ENCODE results near the gene FHL1. TPM values are rescaled to one million over a fixed set of nuclear protein-coding genes. Genes with fewer than 3 reads are reported as not detected.

The FHL1 gene
- total RNA-seq, 3 donors from 2014 or later, result 7.0 to 13.1 (median 8.8) TPM

- Mint-ChIP-seq H3K36me3 (ENCODE audit: insufficient read depth) (no peaks in the 10 kb centered on the region), H3K4me3 (no peak overlapping the region), H3K27me3 (ENCODE audit: low read depth) (no peaks in the 10 kb centered on the region), H3K4me1 (ENCODE audit: low read depth) (peaks cover 30% of the 10 kb centered on the region), H3K9me3 (no peaks in the 10 kb centered on the region)
- DNase-seq (no peak), ATAC-seq (no peak)
These were observed 55.6 kb downstream of the FHL1 start for GRCh38 chrX:136202889-136203288.

GRCh38 chrX:136203438-136203837, 56.1 kb downstream of the FHL1 start:
- Mint-ChIP-seq H3K4me1 (ENCODE audit: low read depth) (peaks cover 30% of the 10 kb centered on the region), H3K27me3 (ENCODE audit: low read depth) (no peaks in the 10 kb centered on the region), H3K9me3 (no peaks in the 10 kb centered on the region), H3K36me3 (ENCODE audit: insufficient read depth) (no peaks in the 10 kb centered on the region), H3K4me3 (no peak overlapping the region)
- ATAC-seq (peak; percentile 79 to 86), DNase-seq (no peak)

DNA sequence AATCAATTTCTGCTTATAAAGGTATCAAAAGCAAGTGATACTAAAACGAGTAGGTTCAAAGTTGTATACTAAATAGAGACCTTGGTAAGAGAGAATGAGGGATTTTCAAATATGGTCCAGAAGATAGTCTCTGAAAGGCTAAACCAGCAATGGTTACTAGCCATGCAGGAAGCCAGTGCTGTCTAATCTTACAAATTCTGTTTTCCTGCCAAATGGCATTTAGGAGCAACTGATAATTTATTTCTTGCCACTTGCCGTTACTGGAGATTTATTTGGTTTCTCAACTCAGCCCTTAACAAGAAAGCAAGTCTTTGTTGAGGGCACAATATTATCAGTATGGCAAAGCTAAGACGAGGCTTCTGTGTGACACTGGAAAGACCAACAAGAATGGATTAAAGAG, 56.6 kb downstream of the FHL1 start:
- Mint-ChIP-seq H3K4me3 (no peak overlapping the region), H3K9me3 (no peaks in the 10 kb centered on the region), H3K36me3 (ENCODE audit: insufficient read depth) (no peaks in the 10 kb centered on the region), H3K4me1 (ENCODE audit: low read depth) (peaks cover 30% of the 10 kb centered on the region), H3K27me3 (ENCODE audit: low read depth) (no peaks in the 10 kb centered on the region)
- no peak for DNase-seq
- no peak for ATAC-seq

DNA sequence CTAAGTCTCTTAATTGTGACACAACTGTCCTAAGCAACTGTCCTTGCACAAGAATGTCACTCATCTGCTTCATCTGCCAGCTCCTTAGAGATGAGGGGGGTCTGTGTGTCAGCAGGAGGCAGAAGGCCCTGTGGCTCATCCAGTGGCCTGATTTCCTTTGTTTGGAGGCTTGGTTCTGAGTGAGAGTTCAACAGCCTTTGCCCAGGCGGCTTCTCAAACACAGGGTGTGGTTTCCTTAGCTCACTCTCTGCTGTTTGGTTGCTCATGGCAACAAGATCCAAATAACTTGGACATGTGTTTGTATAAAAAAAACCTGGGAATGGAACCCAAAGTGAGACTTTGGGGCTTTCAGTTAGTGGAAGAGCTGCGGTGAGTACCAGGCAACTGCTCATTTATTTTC, 57.2 kb downstream of the FHL1 start:
- H3K4me1 Mint-ChIP-seq (ENCODE audit: low read depth), result peaks cover 30% of the 10 kb centered on the region
- no peaks in the 10 kb centered on the region for H3K27me3 Mint-ChIP-seq (ENCODE audit: low read depth)
- no peaks in the 10 kb centered on the region for H3K9me3 Mint-ChIP-seq
- DNase-seq (no peak), ATAC-seq (no peak)
- H3K36me3 Mint-ChIP-seq (ENCODE audit: insufficient read depth), result no peaks in the 10 kb centered on the region
- H3K4me3 Mint-ChIP-seq, result no peak overlapping the region

- Mint-ChIP-seq H3K9me3 (no peaks in the 10 kb centered on the region), H3K4me3 (no peak overlapping the region), H3K27me3 (ENCODE audit: low read depth) (no peaks in the 10 kb centered on the region), H3K36me3 (ENCODE audit: insufficient read depth) (peaks cover 2% of the 10 kb centered on the region), H3K4me1 (ENCODE audit: low read depth) (peaks cover 30% of the 10 kb centered on the region)
- ATAC-seq (no peak), DNase-seq (no peak)
These were observed 58.6 kb downstream of the FHL1 start for GRCh38 chrX:136205882-136206380.

DNA sequence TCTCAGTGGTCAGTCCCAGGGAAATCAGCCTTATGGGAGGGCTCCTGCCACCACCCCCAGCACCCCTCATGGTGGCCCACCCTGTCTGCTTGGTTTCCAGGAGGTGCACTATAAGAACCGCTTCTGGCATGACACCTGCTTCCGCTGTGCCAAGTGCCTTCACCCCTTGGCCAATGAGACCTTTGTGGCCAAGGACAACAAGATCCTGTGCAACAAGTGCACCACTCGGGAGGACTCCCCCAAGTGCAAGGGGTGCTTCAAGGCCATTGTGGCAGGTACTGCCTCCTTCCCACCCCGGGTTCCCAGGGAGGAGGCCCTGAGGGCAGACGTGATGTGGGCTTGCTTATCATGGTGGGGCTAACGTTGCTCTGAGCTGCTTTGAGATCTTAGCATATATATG, 59.6 kb downstream of the FHL1 start:
- peaks cover 2% of the 10 kb centered on the region for H3K36me3 Mint-ChIP-seq (ENCODE audit: insufficient read depth)
- peaks cover 30% of the 10 kb centered on the region for H3K4me1 Mint-ChIP-seq (ENCODE audit: low read depth)
- H3K9me3 Mint-ChIP-seq, result no peaks in the 10 kb centered on the region
- no peak overlapping the region for H3K4me3 Mint-ChIP-seq
- ATAC-seq (no peak), DNase-seq (no peak)
- no peaks in the 10 kb centered on the region for H3K27me3 Mint-ChIP-seq (ENCODE audit: low read depth)

GRCh38 chrX:136207546-136207945, 60.2 kb downstream of the FHL1 start:
- Mint-ChIP-seq H3K27me3 (ENCODE audit: low read depth) (no peaks in the 10 kb centered on the region), H3K4me1 (ENCODE audit: low read depth) (peaks cover 30% of the 10 kb centered on the region), H3K4me3 (no peak overlapping the region), H3K36me3 (ENCODE audit: insufficient read depth) (peaks cover 2% of the 10 kb centered on the region), H3K9me3 (no peaks in the 10 kb centered on the region)
- ATAC-seq (no peak), DNase-seq (no peak)

- peaks cover 2% of the 10 kb centered on the region for H3K36me3 Mint-ChIP-seq (ENCODE audit: insufficient read depth)
- H3K4me3 Mint-ChIP-seq, result no peak overlapping the region
- H3K4me1 Mint-ChIP-seq (ENCODE audit: low read depth), result peaks cover 17% of the 10 kb centered on the region
- peak; percentile 21 for DNase-seq
- no peaks in the 10 kb centered on the region for H3K27me3 Mint-ChIP-seq (ENCODE audit: low read depth)
- peak in 1 of 2 donors; percentile 32 for ATAC-seq
- H3K9me3 Mint-ChIP-seq, result no peaks in the 10 kb centered on the region
These were observed 61.8 kb downstream of the FHL1 start for GRCh38 chrX:136209016-136209738.

- H3K4me1 Mint-ChIP-seq (ENCODE audit: low read depth), result peaks cover 11% of the 10 kb centered on the region
These were observed 62.4 kb downstream of the FHL1 start for GRCh38 chrX:136209751-136210150.

DNA sequence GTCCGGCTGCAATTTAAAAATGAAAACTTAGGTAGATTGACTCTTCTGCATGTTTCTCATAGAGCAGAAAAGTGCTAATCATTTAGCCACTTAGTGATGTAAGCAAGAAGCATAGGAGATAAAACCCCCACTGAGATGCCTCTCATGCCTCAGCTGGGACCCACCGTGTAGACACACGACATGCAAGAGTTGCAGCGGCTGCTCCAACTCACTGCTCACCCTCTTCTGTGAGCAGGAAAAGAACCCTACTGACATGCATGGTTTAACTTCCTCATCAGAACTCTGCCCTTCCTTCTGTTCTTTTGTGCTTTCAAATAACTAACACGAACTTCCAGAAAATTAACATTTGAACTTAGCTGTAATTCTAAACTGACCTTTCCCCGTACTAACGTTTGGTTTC, 62.9 kb downstream of the FHL1 start:
- DNase-seq, result no peak
- Mint-ChIP-seq H3K4me1 (ENCODE audit: low read depth) (peaks cover 6% of the 10 kb centered on the region), H3K36me3 (ENCODE audit: insufficient read depth) (peaks cover 2% of the 10 kb centered on the region), H3K9me3 (no peaks in the 10 kb centered on the region), H3K4me3 (no peak overlapping the region), H3K27me3 (ENCODE audit: low read depth) (no peaks in the 10 kb centered on the region)
- ATAC-seq, result no peak

More at GRCh38 chrX:136209751-136210150, 62.4 kb downstream of the FHL1 start:
- Mint-ChIP-seq H3K4me3 (no peak overlapping the region), H3K27me3 (ENCODE audit: low read depth) (no peaks in the 10 kb centered on the region), H3K9me3 (no peaks in the 10 kb centered on the region), H3K36me3 (ENCODE audit: insufficient read depth) (peaks cover 2% of the 10 kb centered on the region)
- DNase-seq (no peak), ATAC-seq (no peak)

DNA sequence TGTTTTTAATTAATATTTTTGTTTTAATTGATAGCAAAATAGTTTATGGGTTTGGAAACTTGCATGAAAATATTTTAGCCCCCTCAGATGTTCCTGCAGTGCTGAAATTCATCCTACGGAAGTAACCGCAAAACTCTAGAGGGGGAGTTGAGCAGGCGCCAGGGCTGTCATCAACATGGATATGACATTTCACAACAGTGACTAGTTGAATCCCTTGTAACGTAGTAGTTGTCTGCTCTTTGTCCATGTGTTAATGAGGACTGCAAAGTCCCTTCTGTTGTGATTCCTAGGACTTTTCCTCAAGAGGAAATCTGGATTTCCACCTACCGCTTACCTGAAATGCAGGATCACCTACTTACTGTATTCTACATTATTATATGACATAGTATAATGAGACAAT, 63.5 kb downstream of the FHL1 start:
- Mint-ChIP-seq H3K4me1 (ENCODE audit: low read depth) (peaks cover 3% of the 10 kb centered on the region), H3K36me3 (ENCODE audit: insufficient read depth) (peaks cover 2% of the 10 kb centered on the region), H3K9me3 (no peaks in the 10 kb centered on the region), H3K27me3 (ENCODE audit: low read depth) (no peaks in the 10 kb centered on the region), H3K4me3 (no peak overlapping the region)
- ATAC-seq (no peak), DNase-seq (no peak)

DNA sequence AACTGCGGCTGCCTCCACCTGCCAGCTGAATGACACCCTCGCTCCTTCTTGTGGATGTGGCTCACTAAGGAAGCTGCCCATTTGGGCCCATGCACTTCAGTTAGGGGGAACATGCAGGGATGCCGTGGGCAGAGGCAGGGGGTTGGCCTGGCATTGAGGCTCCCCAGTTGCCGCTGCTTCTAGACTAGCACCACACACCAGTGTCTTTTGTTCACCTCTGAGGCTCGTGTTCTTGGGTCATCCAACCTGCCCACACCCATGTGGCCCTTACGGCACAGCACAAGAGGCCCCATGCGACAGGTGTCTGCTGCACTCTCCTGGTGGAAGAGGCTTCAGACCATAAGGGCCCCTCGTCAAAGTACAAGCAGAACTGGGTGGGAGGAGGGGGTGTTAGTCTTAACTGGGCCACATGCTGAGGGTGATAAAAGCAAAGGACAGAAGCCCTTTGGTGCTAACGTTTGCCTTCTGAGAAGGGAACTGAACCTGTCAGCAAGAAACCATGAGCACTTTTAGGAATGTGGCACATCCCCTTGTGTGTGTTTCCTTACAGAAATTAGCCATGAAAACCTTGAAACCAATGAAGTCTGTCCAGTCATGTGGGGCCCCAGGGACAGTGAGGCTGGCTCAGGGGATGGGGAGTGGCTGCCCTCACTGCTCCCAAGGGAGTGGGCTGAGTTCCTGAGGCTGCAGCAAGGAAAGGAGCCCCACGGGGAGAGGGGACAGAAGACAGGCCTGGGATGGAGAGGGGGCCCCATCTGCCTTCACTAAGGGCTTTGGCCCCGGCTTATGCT, 64.6 kb downstream of the FHL1 start:
- no peaks in the 10 kb centered on the region for H3K27me3 Mint-ChIP-seq (ENCODE audit: low read depth)
- no peak for DNase-seq
- no peaks in the 10 kb centered on the region for H3K4me1 Mint-ChIP-seq (ENCODE audit: low read depth)
- ATAC-seq, result no peak
- H3K9me3 Mint-ChIP-seq, result no peaks in the 10 kb centered on the region
- peaks cover 2% of the 10 kb centered on the region for H3K36me3 Mint-ChIP-seq (ENCODE audit: insufficient read depth)
- H3K4me3 Mint-ChIP-seq, result no peak overlapping the region

- no peaks in the 10 kb centered on the region for H3K27me3 Mint-ChIP-seq (ENCODE audit: low read depth)
- H3K36me3 Mint-ChIP-seq (ENCODE audit: insufficient read depth), result peaks cover 2% of the 10 kb centered on the region
- DNase-seq, result no peak
- H3K9me3 Mint-ChIP-seq, result no peaks in the 10 kb centered on the region
- no peak overlapping the region for H3K4me3 Mint-ChIP-seq
- no peak for ATAC-seq
- no peaks in the 10 kb centered on the region for H3K4me1 Mint-ChIP-seq (ENCODE audit: low read depth)
These were observed 65.3 kb downstream of the FHL1 start for GRCh38 chrX:136212557-136213111.

DNA sequence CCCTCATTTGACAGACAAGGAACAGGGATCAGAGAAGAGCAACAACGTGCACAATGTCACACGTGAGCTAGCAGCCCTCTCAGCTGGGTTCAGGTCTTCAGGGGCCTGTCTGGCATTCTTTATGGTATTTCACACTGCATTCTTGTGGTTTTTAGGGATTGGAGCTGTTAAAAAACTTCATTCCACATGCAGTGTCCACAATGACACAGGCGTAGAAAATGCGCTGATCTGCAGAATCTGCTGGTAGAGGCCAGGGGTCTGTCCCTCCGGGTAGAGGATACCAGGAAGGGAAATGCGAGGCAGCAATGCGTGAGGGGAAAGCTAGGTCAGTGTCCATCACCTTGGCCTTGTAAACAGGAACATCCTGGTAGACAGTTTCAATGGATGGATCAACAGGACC, 67.2 kb downstream of the FHL1 start:
- H3K4me3 Mint-ChIP-seq, result no peak overlapping the region
- H3K27me3 Mint-ChIP-seq (ENCODE audit: low read depth), result no peaks in the 10 kb centered on the region
- peaks cover 9% of the 10 kb centered on the region for H3K36me3 Mint-ChIP-seq (ENCODE audit: insufficient read depth)
- H3K4me1 Mint-ChIP-seq (ENCODE audit: low read depth), result no peaks in the 10 kb centered on the region
- no peak for DNase-seq
- no peaks in the 10 kb centered on the region for H3K9me3 Mint-ChIP-seq
- no peak for ATAC-seq
